GM12873 (cell line): ENCODE measurements around the gene MGRN1.

Experiments
- CTCF ChIP-seq: IDR thresholded peaks from 2 replicates; pipeline ENCODE4 v1.5.1; 2012; ENCODE audit warnings: low read depth, mild to moderate bottlenecking, moderate library complexity, low read length, control low read depth; ENCODE audit not compliant: insufficient read depth; ENCODE audit errors: missing control alignments

Gene MGRN1

GRCh38 chr16:4612474-4612931 is 12.1 kb upstream of the MGRN1 start:
- no peak for TF ChIP-seq CTCF

GRCh38 chr16:4612977-4613635 is 11.5 kb upstream of the MGRN1 start:
- no peak for TF ChIP-seq CTCF

- TF ChIP-seq CTCF: no peak
Observed at GRCh38 chr16:4613636-4614570, 10.7 kb upstream of the MGRN1 start.

- no peak for TF ChIP-seq CTCF
Observed at GRCh38 chr16:4614571-4615383, 9.8 kb upstream of the MGRN1 start, which contains the start of gene UBALD1. Gene UBALD1, minus strand, starts transcription at chr16:4614888. Its CDS starts 91 bp downstream, at chr16:4614797.

DNA sequence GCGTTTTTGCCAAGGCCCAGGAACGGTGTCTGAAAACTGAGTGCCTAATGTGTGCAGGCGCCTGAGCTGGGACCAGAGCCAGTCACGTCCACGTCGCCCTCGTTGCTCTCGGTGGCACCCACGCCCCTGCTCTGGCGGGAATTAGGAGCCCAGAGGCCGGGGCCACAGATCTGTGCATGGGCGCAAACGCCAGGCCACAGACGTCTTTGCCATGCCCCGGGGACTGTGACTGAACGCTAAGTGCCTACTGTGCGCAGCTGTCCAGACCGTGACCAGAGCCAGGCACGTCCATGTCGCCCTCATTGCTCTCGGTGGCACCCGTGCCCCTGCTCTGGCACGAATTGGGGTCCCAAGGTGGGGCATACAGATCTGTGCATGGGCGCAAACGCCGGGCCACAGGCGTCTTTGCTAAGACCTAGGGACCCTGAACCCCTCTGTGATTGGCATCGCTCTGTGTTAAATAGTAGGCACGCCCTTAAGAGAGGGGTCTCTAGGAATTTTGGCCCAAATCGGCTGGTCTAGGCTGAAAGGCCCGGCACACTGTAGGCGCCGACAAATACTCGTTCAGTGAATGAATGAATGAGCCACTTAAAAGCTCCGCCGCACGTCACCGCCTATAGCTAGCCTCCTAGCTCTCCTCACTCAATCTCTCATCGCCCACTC is 9.1 kb upstream of the MGRN1 start:
- no peak for TF ChIP-seq CTCF

DNA sequence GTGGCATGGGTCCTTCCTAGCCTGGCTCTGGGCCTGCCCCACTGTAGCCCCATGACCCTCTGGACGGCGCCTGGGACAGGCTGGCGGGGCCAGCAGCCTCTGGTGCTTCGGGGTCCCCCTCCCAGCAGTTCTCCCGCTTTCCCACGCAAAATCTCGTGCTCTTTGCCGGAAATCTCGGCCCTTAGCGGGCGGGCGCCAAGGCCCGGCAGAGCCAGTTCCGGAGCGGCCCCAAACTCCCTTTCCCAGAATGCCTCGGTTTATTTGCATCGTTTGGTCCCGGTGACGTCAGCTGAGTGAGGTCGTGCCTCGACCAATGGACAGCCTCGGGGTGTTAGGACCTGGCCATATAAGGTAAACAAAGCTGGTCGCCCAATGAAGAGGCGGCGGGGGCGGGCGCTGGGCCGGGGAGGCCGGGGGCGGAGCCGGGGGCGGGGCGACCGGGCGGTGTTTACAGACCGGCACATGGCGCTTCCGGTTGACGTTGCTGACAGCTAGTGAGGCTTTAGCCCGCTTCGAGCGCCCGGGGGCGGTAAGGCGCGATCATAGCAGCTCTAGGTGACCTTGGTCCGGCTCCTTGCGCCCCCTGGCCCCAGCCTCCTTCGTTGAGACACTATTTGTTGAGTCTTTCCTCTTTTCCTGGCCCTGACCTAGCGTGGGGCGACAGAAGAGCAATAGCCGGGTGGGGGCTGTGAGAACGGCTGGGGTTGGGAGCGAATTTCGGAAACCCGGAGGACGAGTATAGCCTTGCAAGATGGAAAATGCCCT is 8.4 kb upstream of the MGRN1 start:
- peak; percentile 49 for TF ChIP-seq CTCF
